Fibroblast of lung (primary cell): Measurements from ENCODE around the gene CALN1. TPM values are rescaled to one million over a fixed set of nuclear protein-coding genes. Genes with fewer than 3 reads are reported as not detected.

Experiments
- DNase-seq, 2 donors: peaks; one replicate each; pipeline versions ENCODE4 v3.0.0 to v3.0.0-alpha.2; 2010; ENCODE audit warnings: low read depth in 2 of 2
- H2AFZ ChIP-seq: 2 replicates; pipeline ENCODE4 v1.5.1; 2012; ENCODE audit warnings: low read length, control low read depth, inconsistent platforms
- H3K27ac ChIP-seq: 2 replicates; pipeline ENCODE4 v1.5.1; 2011; ENCODE audit warnings: low read length, control low read depth; ENCODE audit not compliant: insufficient read depth
- H3K27me3 ChIP-seq: 2 replicates; pipeline ENCODE4 v1.5.1; 2011; ENCODE audit warnings: mild to moderate bottlenecking, low read length; ENCODE audit not compliant: control insufficient read depth, insufficient read depth
- H3K36me3 ChIP-seq: 2 replicates; pipeline ENCODE4 v1.5.1; 2011; ENCODE audit warnings: low read length; ENCODE audit not compliant: control insufficient read depth, insufficient read depth
- H3K4me1 ChIP-seq: 2 replicates; pipeline ENCODE4 v1.5.1; 2011; ENCODE audit warnings: low read length; ENCODE audit not compliant: control insufficient read depth, insufficient read depth; ENCODE audit errors: extremely low read depth
- H3K4me2 ChIP-seq: 2 replicates; pipeline ENCODE4 v1.5.1; 2011; ENCODE audit warnings: low read length, control low read depth; ENCODE audit not compliant: insufficient read depth; ENCODE audit errors: extremely low read depth
- H3K4me3 ChIP-seq, 4 experiments: fragments of 200-600 bp in 1 of 4; sonication (generic) in 1 of 4; replicated peaks in 1 of 4; 2 replicates each; pipeline ENCODE4 v1.5.1; 2011 to 2016; ENCODE audit warnings: low read length in 4 of 4, low read depth in 3 of 4, mild to moderate bottlenecking in 3 of 4, control low read depth in 2 of 4, inconsistent platforms in 1 of 4, mixed read lengths in 1 of 4; ENCODE audit not compliant: insufficient read depth in 1 of 4; ENCODE audit errors: control extremely low read depth in 1 of 4
- H3K79me2 ChIP-seq: 2 replicates; pipeline ENCODE4 v1.5.1; 2012; ENCODE audit warnings: mild to moderate bottlenecking, low read length, inconsistent platforms; ENCODE audit not compliant: control insufficient read depth, insufficient read depth
- H3K9ac ChIP-seq: 2 replicates; pipeline ENCODE4 v1.5.1; 2011; ENCODE audit warnings: mild to moderate bottlenecking, low read length, control low read depth; ENCODE audit not compliant: insufficient read depth
- H3K9me3 ChIP-seq: 2 replicates; pipeline ENCODE4 v1.5.1; 2012; ENCODE audit warnings: low read depth, low read length; ENCODE audit not compliant: control insufficient read depth, insufficient read depth
- H4K20me1 ChIP-seq: 2 replicates; pipeline ENCODE4 v1.5.1; 2011; ENCODE audit warnings: low read length; ENCODE audit not compliant: control insufficient read depth, insufficient read depth; ENCODE audit errors: extremely low read depth
- CTCF ChIP-seq, 2 donors: IDR thresholded peaks in 1 of 2; conservative IDR thresholded peaks in 1 of 2; 1 replicate in 1 of 2; 2 replicates in 1 of 2; pipeline ENCODE4 v1.5.1; 2011 to 2012; ENCODE audit warnings: low read length in 2 of 2, control low read depth in 1 of 2, inconsistent platforms in 1 of 2, low read depth in 1 of 2, mild to moderate bottlenecking in 1 of 2
- EZH2 ChIP-seq: IDR thresholded peaks from 2 replicates; pipeline ENCODE4 v1.5.1; 2012; ENCODE audit warnings: low read length, control low read depth, mild to moderate bottlenecking; ENCODE audit errors: missing control alignments
- polyA plus RNA-seq, 2 donors: library from polyadenylated mRNA; depleted of rRNA in 1 of 2; stranded (reverse) in 1 of 2; unstranded in 1 of 2; fragments of >200 nt; gene quantifications; 2 replicates each; pipeline ENCODE4 v1.2.1, GENCODE V29; 2011 to 2012; ENCODE audit warnings: missing spikeins in 1 of 2
- total RNA-seq: library from RNA; depleted of rRNA; stranded (reverse); fragments of >200 nt; gene quantifications from 2 replicates; pipeline ENCODE4 v1.2.1, GENCODE V29; 2014

Gene CALN1
- total and polyA plus RNA-seq, 2 donors (not counting 1 experiment from before 2014, with no cell fraction given): not detected

GRCh38 chr7:71784781-71785180 is 627.4 kb downstream of the CALN1 start:
- Histone ChIP-seq H3K27ac (no peak overlapping the region), H3K79me2 (no peaks in the 10 kb centered on the region), H3K4me3 (no peak overlapping the region), H3K9me3 (no peaks in the 10 kb centered on the region), H3K36me3 (no peaks in the 10 kb centered on the region), H4K20me1 (no peaks in the 10 kb centered on the region), H3K9ac (no peak overlapping the region), H3K27me3 (no peaks in the 10 kb centered on the region), H3K4me1 (no peaks in the 10 kb centered on the region), H2AFZ (no peak overlapping the region), H3K4me2 (no peak overlapping the region)
- TF ChIP-seq CTCF (conservative IDR thresholded peaks at IDR 0.05 in 1 of 2, IDR thresholded peaks at IDR 0.05 in 1 of 2; ENCODE audit: low read depth in 1 of 2, low read length in 2 of 2): no peak
- no peak for TF ChIP-seq EZH2
- DNase-seq: no peak

GRCh38 chr7:71784180-71784579 is 628.0 kb downstream of the CALN1 start:
- Histone ChIP-seq H3K79me2 (no peaks in the 10 kb centered on the region), H3K4me3 (no peak overlapping the region), H3K27ac (no peak overlapping the region), H4K20me1 (no peaks in the 10 kb centered on the region), H3K9me3 (no peaks in the 10 kb centered on the region), H2AFZ (no peak overlapping the region), H3K9ac (no peak overlapping the region), H3K36me3 (no peaks in the 10 kb centered on the region), H3K4me2 (no peak overlapping the region), H3K27me3 (no peaks in the 10 kb centered on the region), H3K4me1 (no peaks in the 10 kb centered on the region)
- no peak for DNase-seq
- TF ChIP-seq CTCF (conservative IDR thresholded peaks at IDR 0.05 in 1 of 2, IDR thresholded peaks at IDR 0.05 in 1 of 2; ENCODE audit: low read depth in 1 of 2, low read length in 2 of 2) (no peak), EZH2 (no peak)

GRCh38 chr7:71783779-71784178 is 628.4 kb downstream of the CALN1 start:
- H3K9ac ChIP-seq: no peak overlapping the region
- H3K27ac ChIP-seq: no peak overlapping the region
- H2AFZ ChIP-seq: no peak overlapping the region
- H3K4me2 ChIP-seq: no peak overlapping the region
- H3K9me3 ChIP-seq: no peaks in the 10 kb centered on the region
- TF ChIP-seq CTCF (conservative IDR thresholded peaks at IDR 0.05 in 1 of 2, IDR thresholded peaks at IDR 0.05 in 1 of 2; ENCODE audit: low read depth in 1 of 2, low read length in 2 of 2): no peak
- no peak for TF ChIP-seq EZH2
- no peak overlapping the region for H3K4me3 ChIP-seq
- no peaks in the 10 kb centered on the region for H3K4me1 ChIP-seq
- no peaks in the 10 kb centered on the region for H3K79me2 ChIP-seq
- no peaks in the 10 kb centered on the region for H4K20me1 ChIP-seq
- H3K36me3 ChIP-seq: no peaks in the 10 kb centered on the region
- DNase-seq: no peak
- H3K27me3 ChIP-seq: no peaks in the 10 kb centered on the region
